NK-92 (cell line): ENCODE data around the gene RBMS3.
"Not testable (repeated sequence)": the region's sequence is repeated elsewhere in the genome, so short reads cannot be mapped to it uniquely, and the experiment has no call there.

Source experiments
- DNase-seq: peaks from one replicate; lab custom pipeline; 2025; ENCODE audit not compliant: unreplicated experiment; lab: John Stamatoyannopoulos, UW

The RBMS3 gene

DNA sequence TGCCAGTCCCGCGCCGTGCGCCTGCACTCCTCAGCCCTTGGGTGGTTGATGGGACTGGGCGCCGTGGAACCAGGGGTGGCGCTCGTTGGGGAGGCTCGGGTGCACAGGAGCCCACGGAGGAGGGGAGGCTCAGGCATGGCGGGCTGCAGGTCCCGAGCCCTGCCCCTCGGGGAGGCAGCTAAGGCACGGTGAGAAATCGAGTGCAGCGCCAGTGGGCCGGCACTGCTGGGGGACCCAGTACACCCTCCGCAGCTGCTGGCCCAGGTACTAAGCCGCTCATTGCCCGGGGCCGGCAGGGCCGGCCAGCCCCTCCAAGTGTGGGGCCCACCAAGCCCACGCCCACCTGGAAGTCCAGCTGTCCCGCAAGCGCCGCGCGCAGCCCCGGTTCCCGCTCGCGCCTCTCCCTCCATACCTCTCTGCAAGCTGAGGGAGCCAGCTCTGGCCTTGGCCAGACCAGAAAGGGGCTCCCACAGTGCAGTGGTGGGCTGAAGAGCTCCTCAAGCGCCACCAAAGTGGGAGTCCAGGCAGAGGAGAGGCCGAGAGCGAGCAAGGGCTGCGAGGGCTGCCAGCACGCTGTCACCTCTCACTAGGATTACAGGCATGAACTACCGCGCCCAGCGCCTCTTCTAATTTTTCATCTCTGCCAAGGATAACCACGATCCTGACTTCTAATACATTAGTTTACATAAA lies 192.8 kb downstream of the RBMS3 start:
- DNase-seq: not testable (repeated sequence)

DNA sequence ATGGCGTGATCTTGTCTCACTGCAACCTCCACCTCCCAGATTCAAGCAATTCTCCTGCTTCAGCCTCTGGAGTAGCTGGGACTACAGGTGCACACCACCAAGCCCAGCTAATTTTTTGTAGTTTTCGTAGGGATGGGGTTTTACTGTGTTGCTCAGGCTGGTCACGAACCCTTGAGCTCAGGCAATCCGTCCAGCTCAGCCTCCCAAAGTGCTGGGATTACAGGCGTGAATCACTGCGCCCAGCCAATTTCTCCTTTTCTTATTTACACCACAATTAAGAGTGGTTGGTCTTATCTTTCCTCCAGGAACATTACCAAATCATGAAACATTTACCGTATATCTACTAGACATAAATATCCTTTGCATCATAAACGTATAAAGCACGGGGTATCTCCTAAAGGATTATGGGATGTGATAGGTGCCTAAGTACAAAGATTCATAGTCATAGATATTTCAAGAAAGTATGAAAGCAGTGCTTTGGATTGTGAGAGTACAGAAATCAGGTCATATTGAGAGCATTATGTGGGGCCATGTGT lies 194.5 kb downstream of the RBMS3 start:
- DNase-seq: no peak

DNA sequence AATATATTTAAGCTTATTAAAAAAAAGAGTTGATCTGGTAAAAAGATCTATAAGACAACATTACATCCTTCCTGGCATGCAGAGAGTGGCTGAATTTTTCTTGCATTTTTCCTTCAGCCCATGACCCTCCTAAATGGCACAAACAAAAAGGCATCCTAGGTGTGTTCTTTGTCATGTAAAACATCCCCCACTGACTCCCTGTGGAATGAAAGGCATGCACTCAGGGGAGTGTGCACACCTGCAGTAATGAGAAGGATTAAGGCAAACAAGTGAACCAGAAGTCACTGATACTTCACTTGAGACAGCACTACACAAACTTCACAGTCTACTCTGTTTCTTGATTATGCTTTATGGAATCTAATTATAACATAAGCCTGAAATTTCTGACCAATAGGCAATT lies 195.0 kb downstream of the RBMS3 start:
- DNase-seq: no peak

DNA sequence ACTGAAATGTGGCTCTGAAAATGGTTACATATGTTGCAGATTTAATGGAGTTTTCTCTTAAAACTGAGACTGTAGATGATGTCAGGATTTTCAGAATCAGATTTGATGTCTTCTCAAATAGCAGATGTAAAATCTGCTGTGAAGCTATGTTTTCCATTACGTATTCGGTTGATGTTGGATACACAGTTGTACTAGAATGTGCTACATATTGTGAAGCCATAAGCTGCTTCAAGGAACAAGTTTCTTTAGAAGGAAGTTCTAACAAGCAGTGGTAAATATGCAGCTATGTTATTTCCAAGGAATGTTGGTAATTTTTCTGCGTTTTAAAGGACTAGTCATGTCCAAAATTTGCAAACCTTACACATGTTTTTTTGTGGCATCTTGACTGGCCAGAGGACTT lies 197.7 kb downstream of the RBMS3 start:
- no peak for DNase-seq

DNA sequence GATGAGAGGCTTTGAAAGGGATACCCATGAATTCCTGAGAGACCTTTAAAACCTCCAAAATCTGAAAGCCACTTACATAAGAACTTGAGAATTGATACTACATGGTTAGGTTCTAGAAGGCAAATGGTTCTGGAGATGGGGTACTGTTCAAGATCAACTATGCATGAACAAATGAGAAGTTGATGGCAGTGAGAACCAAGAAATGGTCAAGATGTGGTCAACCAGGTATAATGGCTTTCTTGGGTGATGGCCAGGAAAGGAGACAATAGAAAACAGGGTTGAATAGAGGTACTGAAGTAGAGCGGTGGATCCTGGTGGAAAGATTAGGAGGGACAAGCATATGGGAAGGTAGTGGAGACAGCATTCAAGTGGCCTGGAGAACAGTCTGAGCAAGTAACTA lies 200.4 kb downstream of the RBMS3 start:
- DNase-seq: no peak

DNA sequence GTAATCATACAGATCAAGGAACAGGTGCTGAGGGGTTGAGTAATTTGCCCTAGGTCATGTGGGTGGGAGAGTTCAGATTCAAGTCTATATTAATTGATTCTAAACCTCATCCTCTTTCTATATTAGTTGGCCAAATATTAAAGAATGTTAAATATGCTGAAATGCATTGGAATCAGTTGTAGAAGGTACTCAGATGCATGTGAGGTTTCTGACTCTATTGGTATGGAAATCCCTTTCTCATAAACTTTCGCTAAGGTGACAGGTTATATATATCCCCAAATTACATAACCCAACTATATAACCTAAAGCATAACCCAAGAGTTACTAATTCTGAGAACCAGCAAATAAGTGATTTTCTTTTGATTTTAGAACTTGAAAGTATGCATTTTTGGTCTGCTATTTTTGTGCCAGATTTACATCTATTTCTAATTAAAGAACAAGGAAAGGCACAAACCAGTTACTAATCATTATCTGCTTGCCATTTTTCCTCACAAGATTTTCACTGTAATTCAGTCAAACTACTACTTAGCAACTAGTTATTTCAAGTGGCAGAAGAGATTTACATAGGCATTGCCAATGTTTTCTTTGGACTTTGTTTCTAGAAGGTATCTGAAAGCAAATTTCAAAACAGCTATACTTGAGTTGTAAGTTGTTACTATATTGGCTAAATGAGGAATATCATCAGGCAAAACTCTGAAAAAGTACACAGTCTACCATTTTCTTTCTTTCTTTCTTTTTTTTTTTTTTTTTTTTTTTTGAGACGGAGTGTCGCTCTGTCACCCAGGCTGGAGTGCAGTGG lies 201.3 kb downstream of the RBMS3 start:
- no peak for DNase-seq

DNA sequence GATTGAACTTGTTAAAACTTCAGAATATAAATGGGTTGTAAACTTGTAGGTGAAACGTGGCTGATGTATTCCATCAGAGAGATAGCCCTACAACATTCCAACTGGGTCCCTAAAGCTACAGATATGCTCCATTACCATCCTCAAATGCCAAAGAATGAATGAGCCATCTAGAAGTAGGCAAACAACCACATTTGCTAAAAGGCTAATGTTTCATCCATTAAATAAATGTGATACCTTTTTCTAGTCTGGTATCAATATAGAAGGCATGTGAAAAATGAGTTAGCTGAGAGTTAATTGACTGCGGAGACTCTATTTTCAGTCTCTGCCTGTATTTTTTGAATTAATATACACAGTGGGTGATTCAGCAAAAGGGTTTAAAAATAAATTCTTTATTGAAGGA lies 203.8 kb downstream of the RBMS3 start:
- no peak for DNase-seq

DNA sequence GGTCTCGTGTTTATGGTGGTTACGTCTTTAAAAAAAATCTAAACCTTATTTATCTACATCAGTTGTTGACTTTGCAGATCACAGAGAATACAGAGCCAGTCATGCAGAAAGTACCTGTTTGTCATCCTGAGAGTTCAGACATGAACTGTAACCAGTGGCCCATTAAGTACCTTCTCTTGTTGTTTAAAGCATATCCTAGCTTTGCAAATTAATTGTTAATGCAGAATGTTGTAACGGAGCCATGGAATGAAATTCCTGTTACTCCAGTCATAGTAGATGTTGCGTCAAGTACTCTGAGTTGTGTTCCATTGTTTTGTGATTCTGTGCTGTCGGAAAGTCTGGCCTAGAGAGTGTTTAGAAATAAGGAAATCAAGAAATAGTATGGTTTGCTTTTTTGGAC lies 205.2 kb downstream of the RBMS3 start:
- no peak for DNase-seq

DNA sequence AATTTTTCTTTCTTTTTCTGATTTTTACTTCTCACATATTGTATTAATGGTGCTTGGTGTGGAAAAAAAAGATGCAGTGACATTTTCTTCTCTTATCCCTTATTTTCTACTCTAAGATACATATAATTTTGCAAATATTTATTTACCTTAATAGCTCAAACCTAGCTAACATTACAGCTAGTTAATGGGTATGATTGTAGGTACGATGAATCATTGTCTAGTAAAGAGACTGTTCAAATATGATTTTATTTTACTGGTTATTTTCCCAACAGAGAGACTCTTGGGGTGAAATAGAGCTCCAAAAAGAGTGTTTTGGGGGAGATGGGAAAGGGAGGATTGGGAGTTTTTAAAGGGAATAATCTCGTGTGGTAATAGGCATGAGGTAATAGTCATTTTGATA lies 206.0 kb downstream of the RBMS3 start:
- no peak for DNase-seq

DNA sequence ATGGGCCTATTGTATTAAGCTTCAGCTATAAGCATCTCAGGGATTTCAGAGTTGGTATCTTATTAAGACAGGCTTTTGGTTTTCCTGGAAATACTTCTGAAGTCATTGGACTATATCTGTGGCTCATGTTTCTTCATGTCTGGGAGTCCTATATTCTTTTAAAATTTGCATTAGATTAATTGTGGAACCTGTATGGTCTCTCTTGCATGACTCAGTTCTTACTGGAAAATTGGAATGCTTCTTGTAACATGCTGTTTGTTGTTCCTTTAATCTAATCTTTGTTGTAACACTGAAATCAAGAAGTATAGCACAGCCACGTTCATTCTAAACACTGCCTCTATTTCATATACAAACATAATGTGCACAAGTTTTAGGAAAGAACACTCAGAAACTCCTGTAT lies 208.1 kb downstream of the RBMS3 start:
- no peak for DNase-seq

DNA sequence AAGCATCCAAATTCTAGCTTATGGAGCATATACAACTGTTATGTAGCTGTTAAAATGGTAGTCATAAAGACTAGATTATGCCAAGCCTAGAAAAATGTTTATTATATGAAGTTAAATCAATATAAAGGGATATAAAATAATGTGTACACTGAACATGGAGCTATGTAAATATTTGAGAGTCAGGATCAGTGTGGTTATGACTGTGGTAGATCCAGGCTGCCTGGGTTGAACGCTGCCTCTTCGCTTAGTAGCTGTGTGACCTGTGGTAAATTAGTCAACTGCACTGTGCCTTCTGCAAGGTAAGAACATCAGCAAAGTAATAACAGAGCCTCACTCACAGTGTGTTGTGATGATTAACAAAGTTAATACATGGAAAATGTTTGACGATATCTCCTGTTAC lies 212.2 kb downstream of the RBMS3 start:
- DNase-seq: no peak

DNA sequence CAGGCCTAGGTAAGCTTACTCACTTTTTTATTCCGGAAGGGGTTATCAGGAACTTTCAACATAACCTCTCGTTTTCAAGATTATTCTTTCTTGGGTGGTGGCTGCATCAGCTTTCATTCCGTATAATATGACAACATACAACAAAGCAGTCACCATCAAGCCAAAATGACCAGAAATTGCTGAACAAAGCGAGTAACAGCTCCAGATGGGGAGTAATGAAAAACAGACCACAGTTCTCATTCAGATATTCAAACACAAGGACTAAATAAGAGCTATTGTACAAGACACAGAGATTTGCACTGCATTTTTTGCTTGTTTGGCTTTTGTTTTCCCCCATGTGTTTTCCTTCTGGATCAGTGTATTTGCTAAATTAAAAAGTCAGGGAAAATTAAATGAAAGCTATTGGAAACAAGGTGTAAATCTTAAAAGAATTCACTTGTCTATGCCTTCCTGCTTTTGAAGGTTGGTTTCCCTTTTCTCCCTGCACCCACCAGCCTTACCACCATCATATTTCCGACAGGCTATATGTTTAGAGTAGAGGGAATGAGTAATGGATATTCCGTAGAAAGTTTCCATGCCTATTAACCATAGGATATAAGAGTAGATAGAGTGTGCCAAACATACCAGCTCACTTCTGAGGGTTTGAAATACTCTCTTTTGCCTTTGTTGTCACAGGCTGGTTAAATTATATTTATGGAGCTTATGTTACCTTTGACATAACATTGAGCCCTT lies 213.6 kb downstream of the RBMS3 start:
- no peak for DNase-seq

DNA sequence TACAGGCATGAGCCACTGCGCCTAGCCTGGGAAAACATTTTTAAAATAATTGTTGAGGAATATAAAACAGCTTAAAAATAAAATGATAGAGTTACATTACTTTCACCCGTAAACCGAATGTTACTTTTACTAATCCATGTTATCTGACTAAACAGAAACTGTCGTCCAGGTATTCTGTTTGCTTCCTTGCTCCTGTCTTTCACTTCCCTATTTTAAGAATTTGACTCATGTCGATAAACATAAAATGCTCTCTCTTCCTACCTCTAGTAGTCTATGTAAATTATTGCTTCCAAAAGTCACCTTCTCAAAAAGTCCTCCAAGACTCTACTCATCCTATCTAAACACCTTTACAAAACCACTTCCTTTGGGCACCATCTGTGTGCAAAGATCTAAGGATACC lies 216.4 kb downstream of the RBMS3 start:
- no peak for DNase-seq

DNA sequence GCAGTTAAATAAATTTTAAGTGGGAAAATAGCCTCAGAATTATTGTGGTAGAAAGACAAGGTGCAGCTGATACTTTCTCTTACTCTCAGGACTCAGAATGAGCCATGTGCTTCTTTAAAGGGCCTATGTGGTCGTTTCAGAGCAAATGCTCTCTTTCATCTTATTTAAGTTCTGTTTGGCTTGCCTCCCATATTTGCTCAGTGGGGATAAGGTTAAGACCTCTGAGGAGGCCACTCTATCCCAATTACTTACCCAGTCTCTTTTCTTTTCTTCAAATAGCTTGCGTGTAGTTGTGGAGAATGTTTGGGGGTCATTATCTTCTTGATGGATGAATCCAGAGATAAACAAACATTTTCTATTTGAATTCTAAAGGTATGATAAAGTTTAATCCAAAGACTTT lies 221.9 kb downstream of the RBMS3 start:
- DNase-seq: no peak

DNA sequence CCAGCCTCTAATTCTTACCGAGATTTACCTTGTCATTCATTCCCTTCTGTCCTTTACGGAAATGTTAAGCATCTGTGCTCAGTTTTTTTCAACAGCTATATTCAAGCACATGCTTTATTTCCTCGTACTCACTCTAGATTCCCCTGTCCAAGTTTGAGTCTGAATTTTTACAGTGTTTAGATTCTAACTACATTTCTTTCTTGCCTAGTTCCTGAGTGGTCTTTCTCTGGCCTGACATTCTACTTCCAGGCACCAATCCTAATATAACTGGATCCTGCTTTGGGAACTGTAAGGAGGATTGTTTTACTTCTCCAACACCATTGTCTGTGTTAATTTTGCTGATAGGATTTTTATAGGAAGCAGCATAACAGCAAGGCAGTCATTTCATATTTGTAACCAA lies 222.4 kb downstream of the RBMS3 start:
- DNase-seq: no peak

DNA sequence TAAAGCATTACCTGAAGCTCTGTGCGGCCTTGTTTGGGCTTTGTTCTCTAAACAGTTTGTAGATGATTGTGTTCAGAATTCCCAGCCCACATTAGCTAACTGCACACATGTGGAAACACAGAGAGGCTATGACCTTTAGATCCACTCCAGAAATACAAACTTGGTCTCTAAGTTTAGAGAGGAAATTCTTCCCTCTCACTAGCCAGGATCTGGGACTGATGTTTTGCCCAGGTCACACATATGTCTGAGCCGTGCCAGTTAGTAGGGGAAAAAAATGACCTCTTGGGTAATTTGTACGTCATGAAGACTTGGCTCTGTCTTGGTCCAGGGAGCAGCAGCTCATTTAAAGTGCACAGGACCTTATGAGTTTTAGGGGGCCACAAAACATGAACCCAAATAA lies 223.1 kb downstream of the RBMS3 start:
- no peak for DNase-seq

DNA sequence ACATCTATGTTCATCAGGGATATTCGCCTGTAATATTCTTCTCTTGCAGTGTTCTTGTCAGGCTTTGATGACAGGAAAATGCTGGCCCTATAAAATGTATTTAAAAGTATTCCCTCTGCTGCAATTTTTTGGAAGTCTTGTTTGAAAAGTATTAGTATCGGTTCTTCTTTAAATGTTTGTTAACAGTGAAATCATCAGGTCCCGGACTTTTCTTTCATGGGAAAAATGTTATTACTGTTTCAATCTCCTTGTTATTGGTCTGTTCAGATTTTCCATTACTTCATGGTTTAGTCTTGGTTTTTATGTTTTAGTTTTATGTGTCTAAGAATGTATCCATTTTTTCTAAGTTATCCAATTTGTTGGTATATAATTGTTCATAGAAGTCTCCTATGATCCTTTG lies 225.6 kb downstream of the RBMS3 start:
- DNase-seq: no peak

DNA sequence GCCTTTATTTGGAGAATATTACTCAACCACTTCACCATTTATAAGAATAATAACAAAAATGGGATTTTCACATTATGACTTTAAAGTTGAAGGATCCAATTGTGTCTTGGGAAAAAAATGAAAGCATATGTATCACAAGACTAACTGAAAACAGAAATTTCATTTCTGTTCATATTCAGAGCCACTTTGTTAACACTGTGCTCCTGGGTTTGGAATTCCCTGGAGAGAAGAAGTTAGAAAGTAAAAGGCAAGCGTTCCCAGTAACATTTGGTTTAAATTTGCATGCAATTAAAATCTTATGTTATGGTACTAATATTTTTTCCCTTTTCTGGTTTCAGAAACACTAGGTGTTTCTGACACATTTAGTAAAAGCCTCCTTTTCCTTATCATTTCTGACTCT lies 230.8 kb downstream of the RBMS3 start:
- DNase-seq: no peak

DNA sequence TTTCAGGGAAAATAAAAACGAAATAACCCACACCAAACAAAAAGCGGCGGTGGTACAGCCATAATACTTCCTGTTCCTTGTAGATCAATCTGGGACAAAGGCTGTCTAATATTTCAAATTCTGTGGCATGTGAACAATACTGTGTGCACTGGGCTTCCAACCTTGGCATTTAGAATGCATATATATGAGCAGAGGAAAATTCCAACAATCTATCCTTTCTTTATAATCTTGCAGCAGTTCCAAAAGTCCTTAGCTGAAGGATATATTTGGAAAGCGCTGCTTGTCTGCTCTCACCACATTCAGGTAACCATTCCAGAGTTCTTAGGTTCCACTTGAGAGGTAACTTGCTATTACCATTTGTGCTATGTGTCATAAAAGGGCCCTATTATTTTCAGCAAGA lies 231.8 kb downstream of the RBMS3 start:
- no peak for DNase-seq

DNA sequence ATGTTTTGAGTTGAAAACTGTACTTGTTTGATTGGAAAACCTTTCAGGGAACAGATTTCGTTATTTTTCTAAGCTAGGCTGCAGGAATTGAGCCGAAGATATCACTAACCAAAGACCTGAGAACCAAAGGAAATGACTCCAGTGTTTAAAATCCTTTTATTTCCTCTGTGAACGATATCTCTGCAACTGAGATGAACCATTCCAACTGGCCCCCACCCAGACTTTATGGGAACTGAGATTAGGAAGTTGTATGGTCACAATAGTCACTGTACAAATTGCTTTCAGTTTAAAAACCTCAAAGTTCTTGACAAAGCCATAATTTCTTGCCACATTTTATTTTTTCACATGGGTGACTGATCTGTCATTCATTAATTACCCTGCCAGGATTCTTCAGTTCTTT lies 232.4 kb downstream of the RBMS3 start:
- no peak for DNase-seq

DNA sequence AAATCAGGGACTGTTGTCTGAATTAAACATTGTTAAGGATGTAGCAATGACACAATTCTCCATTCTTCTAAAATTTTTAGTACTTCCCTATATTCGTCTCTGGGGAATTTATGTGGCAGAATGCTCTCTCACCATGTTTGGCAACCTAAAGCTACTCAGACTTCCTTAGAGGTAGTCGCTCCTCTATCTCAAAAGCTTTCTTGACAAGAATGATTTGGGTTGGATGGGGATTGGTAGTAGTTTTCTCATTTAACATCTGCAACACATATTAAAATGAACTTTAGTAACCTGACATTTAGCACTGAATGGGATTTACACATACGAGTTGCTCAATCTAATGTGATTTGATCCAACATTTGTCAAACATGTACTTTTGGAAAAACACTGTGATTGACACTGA lies 233.3 kb downstream of the RBMS3 start:
- DNase-seq: no peak

DNA sequence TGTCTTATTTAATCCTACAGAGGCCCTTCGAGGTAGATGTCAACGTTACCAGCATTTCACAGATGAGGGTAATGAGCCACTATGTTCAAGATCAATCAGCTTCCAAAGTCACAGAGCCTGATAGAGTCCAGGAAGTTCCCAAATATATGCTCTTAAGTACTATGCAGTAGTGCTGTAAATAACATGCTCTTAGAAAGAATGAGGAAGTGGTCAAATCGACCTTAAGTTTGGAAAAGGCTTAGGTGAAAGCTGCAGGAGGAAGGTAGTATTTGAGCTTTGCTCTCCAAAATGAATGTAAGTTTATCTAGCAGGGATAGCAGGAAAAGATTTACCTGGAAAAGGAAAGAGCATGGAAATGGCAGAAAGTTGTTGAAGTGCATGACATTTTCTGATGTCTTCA lies 234.0 kb downstream of the RBMS3 start:
- DNase-seq: no peak
